ENCODE measurements around the gene TEAD4. TPM values are rescaled to one million over a fixed set of nuclear protein-coding genes. Genes with fewer than 3 reads are reported as not detected.

TEAD4 gene
- total and polyA plus RNA-seq, 2 donors (not counting 1 experiment from before 2014, with no cell fraction given) = 6.3 to 14.3 TPM

DNA sequence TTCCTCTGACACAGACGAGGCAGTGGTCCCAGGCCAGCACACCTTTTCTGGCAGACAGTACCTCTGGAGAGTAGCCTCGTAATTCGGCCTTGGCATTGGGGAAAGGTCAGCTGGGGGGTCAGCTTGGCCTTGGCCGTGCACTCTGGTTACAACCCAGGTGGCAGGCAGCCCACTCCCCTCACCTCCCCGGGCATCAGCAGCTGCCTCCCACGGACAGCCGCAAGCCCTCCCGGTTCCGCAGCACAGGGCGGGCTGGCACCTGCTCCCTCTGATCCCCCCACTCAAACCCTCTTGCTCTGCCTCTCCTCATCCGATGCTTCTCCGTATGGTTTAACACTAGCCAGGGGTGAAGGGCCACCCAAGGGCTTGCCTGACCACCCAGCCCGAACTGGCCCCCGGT, 50.6 kb downstream of the TEAD4 start:
- H3K27ac ChIP-seq (ENCODE audit: insufficient read depth, low read length) = no peak overlapping the region
- no peak for DNase-seq (ENCODE audit: low read depth in 2 of 2)

DNA sequence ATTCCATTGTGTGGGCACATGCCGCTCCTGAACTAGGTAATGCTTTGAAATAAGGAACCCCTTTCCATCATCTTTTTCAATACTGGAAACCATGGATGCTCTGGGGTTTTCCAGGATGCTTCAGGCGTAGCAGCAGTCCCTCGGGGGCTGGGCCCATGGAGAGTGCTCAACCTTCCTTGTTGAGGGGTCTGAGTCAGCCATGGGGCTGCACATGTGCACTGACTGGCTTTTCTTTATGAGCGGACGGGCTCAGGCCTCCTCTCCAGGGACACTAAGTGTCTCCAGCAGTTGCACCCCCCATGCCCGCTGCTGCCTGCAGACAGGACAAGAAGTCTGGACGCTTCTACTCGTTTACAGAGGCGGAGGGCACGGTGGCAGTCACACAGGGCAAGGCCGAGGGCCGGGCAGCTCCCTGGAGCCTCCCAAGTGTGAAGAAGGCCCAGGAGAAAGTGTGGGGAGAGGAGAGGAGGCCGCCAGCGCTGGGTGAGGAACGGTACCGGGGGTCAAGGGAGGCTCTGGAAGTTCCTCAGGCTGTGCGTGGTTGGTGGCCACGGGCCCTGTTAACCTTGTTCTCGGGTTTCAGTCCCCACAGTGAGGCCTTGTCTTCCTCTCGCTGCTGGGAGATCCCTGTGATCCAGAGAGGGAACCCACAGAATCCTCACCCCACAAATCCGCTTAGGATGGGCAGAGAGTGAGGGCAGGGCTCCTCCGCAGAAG, 51.2 kb downstream of the TEAD4 start:
- Histone ChIP-seq H3K36me3 (ENCODE audit: control insufficient read depth, insufficient read depth, low read length) (no peaks in the 10 kb centered on the region), H3K4me1 (ENCODE audit: control insufficient read depth, extremely low read depth, insufficient read depth, low read length) (peaks cover 2% of the 10 kb centered on the region), H3K4me3 (replicated peaks in 1 of 4; ENCODE audit: control extremely low read depth in 1 of 4, insufficient read depth in 1 of 4, low read depth in 3 of 4, low read length in 4 of 4) (no peak overlapping the region), H2AFZ (ENCODE audit: low read length) (no peak overlapping the region), H3K9ac (ENCODE audit: insufficient read depth, low read length) (no peak overlapping the region), H3K27me3 (ENCODE audit: control insufficient read depth, insufficient read depth, low read length) (no peaks in the 10 kb centered on the region), H3K79me2 (ENCODE audit: control insufficient read depth, insufficient read depth, low read length) (no peaks in the 10 kb centered on the region), H3K4me2 (ENCODE audit: extremely low read depth, insufficient read depth, low read length) (no peak overlapping the region), H3K9me3 (ENCODE audit: control insufficient read depth, insufficient read depth, low read depth, low read length) (no peaks in the 10 kb centered on the region), H4K20me1 (ENCODE audit: control insufficient read depth, extremely low read depth, insufficient read depth, low read length) (no peaks in the 10 kb centered on the region), H3K27ac (ENCODE audit: insufficient read depth, low read length) (no peak overlapping the region)
- DNase-seq (ENCODE audit: low read depth in 2 of 2) = no peak
- TF ChIP-seq EZH2 (IDR thresholded peaks at IDR 0.05; ENCODE audit: low read length, missing control alignments) (no peak), CTCF (conservative IDR thresholded peaks at IDR 0.05 in 1 of 2, IDR thresholded peaks at IDR 0.05 in 1 of 2; ENCODE audit: low read depth in 1 of 2, low read length in 2 of 2) (no peak)

More for the DNA sequence above, 50.6 kb downstream of the TEAD4 start:
- Histone ChIP-seq H3K4me3 (replicated peaks in 1 of 4; ENCODE audit: control extremely low read depth in 1 of 4, insufficient read depth in 1 of 4, low read depth in 3 of 4, low read length in 4 of 4) (no peak overlapping the region), H3K4me2 (ENCODE audit: extremely low read depth, insufficient read depth, low read length) (no peak overlapping the region), H3K9me3 (ENCODE audit: control insufficient read depth, insufficient read depth, low read depth, low read length) (no peaks in the 10 kb centered on the region), H4K20me1 (ENCODE audit: control insufficient read depth, extremely low read depth, insufficient read depth, low read length) (no peaks in the 10 kb centered on the region), H3K27me3 (ENCODE audit: control insufficient read depth, insufficient read depth, low read length) (no peaks in the 10 kb centered on the region), H3K36me3 (ENCODE audit: control insufficient read depth, insufficient read depth, low read length) (no peaks in the 10 kb centered on the region), H3K79me2 (ENCODE audit: control insufficient read depth, insufficient read depth, low read length) (no peaks in the 10 kb centered on the region), H2AFZ (ENCODE audit: low read length) (no peak overlapping the region), H3K4me1 (ENCODE audit: control insufficient read depth, extremely low read depth, insufficient read depth, low read length) (peaks cover 2% of the 10 kb centered on the region), H3K9ac (ENCODE audit: insufficient read depth, low read length) (no peak overlapping the region)
- TF ChIP-seq CTCF (conservative IDR thresholded peaks at IDR 0.05 in 1 of 2, IDR thresholded peaks at IDR 0.05 in 1 of 2; ENCODE audit: low read depth in 1 of 2, low read length in 2 of 2) = no peak
- TF ChIP-seq EZH2 (IDR thresholded peaks at IDR 0.05; ENCODE audit: low read length, missing control alignments) = no peak

GRCh38 chr12:3012786-3013185, 53.6 kb downstream of the TEAD4 start:
- Histone ChIP-seq H3K79me2 (ENCODE audit: control insufficient read depth, insufficient read depth, low read length) (no peaks in the 10 kb centered on the region), H3K9me3 (ENCODE audit: control insufficient read depth, insufficient read depth, low read depth, low read length) (no peaks in the 10 kb centered on the region), H3K27ac (ENCODE audit: insufficient read depth, low read length) (no peak overlapping the region), H3K9ac (ENCODE audit: insufficient read depth, low read length) (no peak overlapping the region), H3K4me2 (ENCODE audit: extremely low read depth, insufficient read depth, low read length) (no peak overlapping the region), H4K20me1 (ENCODE audit: control insufficient read depth, extremely low read depth, insufficient read depth, low read length) (no peaks in the 10 kb centered on the region), H3K36me3 (ENCODE audit: control insufficient read depth, insufficient read depth, low read length) (no peaks in the 10 kb centered on the region), H3K4me3 (replicated peaks in 1 of 4; ENCODE audit: control extremely low read depth in 1 of 4, insufficient read depth in 1 of 4, low read depth in 3 of 4, low read length in 4 of 4) (no peak overlapping the region), H2AFZ (ENCODE audit: low read length) (no peak overlapping the region), H3K27me3 (ENCODE audit: control insufficient read depth, insufficient read depth, low read length) (no peaks in the 10 kb centered on the region), H3K4me1 (ENCODE audit: control insufficient read depth, extremely low read depth, insufficient read depth, low read length) (peaks cover 2% of the 10 kb centered on the region)
- TF ChIP-seq EZH2 (IDR thresholded peaks at IDR 0.05; ENCODE audit: low read length, missing control alignments) = no peak
- peak in 1 of 2 donors; percentile 40 for DNase-seq (ENCODE audit: low read depth in 2 of 2)
